Brain microvascular endothelial cell (primary cell): ENCODE results near the gene RAPGEF2.
A peak's percentile ranks its signal among the peaks of the same experiment; 100 is the strongest.

Source experiments
- DNase-seq: peaks from one replicate; pipeline ENCODE4 v3.0.0-alpha.2; 2020
- H3K27ac ChIP-seq: fragments of 250-450 bp; sonication (Bioruptor Pico); 2 replicates; pipeline ENCODE4 v1.5.1; 2020; ENCODE audit warnings: mild to moderate bottlenecking, moderate library complexity
- H3K27me3 ChIP-seq: fragments of 250-450 bp; sonication (Bioruptor Pico); replicated peaks from 2 replicates; pipeline ENCODE4 v1.5.1; 2020; ENCODE audit warnings: mild to moderate bottlenecking
- H3K36me3 ChIP-seq: fragments of 250-450 bp; sonication (Bioruptor Pico); replicated peaks from 2 replicates; pipeline ENCODE4 v1.5.1; 2020; ENCODE audit warnings: mild to moderate bottlenecking
- H3K4me3 ChIP-seq: 2 replicates; pipeline ENCODE4 v1.5.1; 2011; ENCODE audit warnings: low read depth, mild to moderate bottlenecking, control low read depth, low read length, moderate library complexity
- CTCF ChIP-seq: IDR thresholded peaks from 2 replicates; pipeline ENCODE4 v1.5.1; 2011; ENCODE audit warnings: low read depth, mild to moderate bottlenecking, moderate library complexity, low read length, control low read depth, inconsistent platforms; ENCODE audit errors: missing control alignments
- in situ Hi-C: cut with HindIII; loops from 2 replicates; pipeline ENCODE4 v1.10.0; 2017; ENCODE audit warnings: low sequenced_read_pairs, low pct_ligation_motif_present

Gene RAPGEF2

GRCh38 chr4:159264057-159264456 is 161.2 kb downstream of the RAPGEF2 start:
- in situ Hi-C loops, result no loop called here
- H3K36me3 ChIP-seq, result no peaks in the 10 kb centered on the region
- H3K4me3 ChIP-seq, result no peak overlapping the region
- H3K27ac ChIP-seq, result no peak overlapping the region
- no peak for DNase-seq
- no peaks in the 10 kb centered on the region for H3K27me3 ChIP-seq
- no peak for TF ChIP-seq CTCF

GRCh38 chr4:159266981-159267868 is 164.3 kb downstream of the RAPGEF2 start:
- in situ Hi-C loops, result no loop called here
- H3K27ac ChIP-seq, result no peak overlapping the region
- H3K36me3 ChIP-seq, result no peaks in the 10 kb centered on the region
- no peak for DNase-seq
- TF ChIP-seq CTCF, result no peak
- H3K27me3 ChIP-seq, result no peaks in the 10 kb centered on the region
- peak overlapping the region; percentile 30 for H3K4me3 ChIP-seq

- DNase-seq, result no peak
- in situ Hi-C loops, result no loop called here
- peak overlapping the region; percentile 30 for H3K4me3 ChIP-seq
- H3K27me3 ChIP-seq, result no peaks in the 10 kb centered on the region
- H3K36me3 ChIP-seq, result no peaks in the 10 kb centered on the region
- no peak for TF ChIP-seq CTCF
- H3K27ac ChIP-seq, result no peak overlapping the region
Observed at GRCh38 chr4:159267869-159268285, 165.0 kb downstream of the RAPGEF2 start.

- no peaks in the 10 kb centered on the region for H3K27me3 ChIP-seq
- H3K36me3 ChIP-seq, result no peaks in the 10 kb centered on the region
- DNase-seq, result no peak
- H3K4me3 ChIP-seq, result no peak overlapping the region
- no peak for TF ChIP-seq CTCF
- in situ Hi-C loops, result no loop called here
- H3K27ac ChIP-seq, result no peak overlapping the region
Observed at GRCh38 chr4:159268607-159269006, 165.7 kb downstream of the RAPGEF2 start.

GRCh38 chr4:159269116-159269515 is 166.2 kb downstream of the RAPGEF2 start:
- H3K4me3 ChIP-seq, result no peak overlapping the region
- no peaks in the 10 kb centered on the region for H3K27me3 ChIP-seq
- in situ Hi-C loops, result no loop called here
- H3K27ac ChIP-seq, result no peak overlapping the region
- TF ChIP-seq CTCF, result no peak
- no peak for DNase-seq
- H3K36me3 ChIP-seq, result no peaks in the 10 kb centered on the region

GRCh38 chr4:159269956-159270355 is 167.1 kb downstream of the RAPGEF2 start:
- in situ Hi-C loops, result no loop called here
- no peak for TF ChIP-seq CTCF
- no peak for DNase-seq
- no peak overlapping the region for H3K27ac ChIP-seq
- no peaks in the 10 kb centered on the region for H3K36me3 ChIP-seq
- no peaks in the 10 kb centered on the region for H3K27me3 ChIP-seq
- no peak overlapping the region for H3K4me3 ChIP-seq
